Measurements from ENCODE around the gene OR6N2.

Gene OR6N2

DNA sequence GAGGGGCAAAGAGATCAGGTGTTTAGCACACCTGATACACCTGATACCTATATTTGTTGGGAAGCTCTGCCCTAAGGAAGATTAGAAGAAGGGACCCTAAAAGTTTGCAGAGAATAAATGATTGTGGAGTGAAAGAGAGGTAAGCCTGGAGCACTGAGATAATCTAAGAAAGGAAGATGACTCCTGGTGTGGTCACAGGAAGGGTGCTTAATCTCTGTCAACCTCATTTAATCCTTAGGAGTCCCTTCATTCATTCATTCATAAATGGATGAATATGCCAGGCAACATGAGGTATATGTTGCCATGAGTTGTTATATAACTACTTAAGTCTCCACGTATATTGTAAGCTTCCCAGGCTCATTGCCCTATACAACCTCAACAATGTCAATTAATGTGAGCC, 34.0 kb upstream of the OR6N2 start:
- Histone ChIP-seq H3K79me2 (ENCODE audit: control insufficient read depth, low read length) (no peaks in the 10 kb centered on the region), H3K9me3 (ENCODE audit: control insufficient read depth, insufficient read depth, low read length) (no peaks in the 10 kb centered on the region), H3K9me2 (replicated peaks; ENCODE audit: control insufficient read depth, low read length) (no peaks in the 10 kb centered on the region), H3K27me3 (ENCODE audit: control insufficient read depth, low read length) (peaks cover 5% of the 10 kb centered on the region; the same call in 1 of the 2 replicates), H3K4me2 (ENCODE audit: low read length) (no peak overlapping the region), H3F3A (ENCODE audit: control insufficient read depth, insufficient read depth) (no peaks in the 10 kb centered on the region), H3K4me1 (ENCODE audit: control insufficient read depth, low read length) (no peaks in the 10 kb centered on the region), H3K4me3 (ENCODE audit: low read length) (no peak overlapping the region), H3K36me3 (ENCODE audit: control insufficient read depth, low read length) (no peaks in the 10 kb centered on the region), H3K27ac (ENCODE audit: low read depth, low read length) (no peak overlapping the region), H4K20me1 (ENCODE audit: control insufficient read depth, insufficient read depth, low read depth, low read length) (no peaks in the 10 kb centered on the region)
- no peak for TF ChIP-seq EZH2phosphoT487 (IDR thresholded peaks at IDR 0.05; ENCODE audit: borderline replicate concordance, low read length)
- TF ChIP-seq, protein P1, sequence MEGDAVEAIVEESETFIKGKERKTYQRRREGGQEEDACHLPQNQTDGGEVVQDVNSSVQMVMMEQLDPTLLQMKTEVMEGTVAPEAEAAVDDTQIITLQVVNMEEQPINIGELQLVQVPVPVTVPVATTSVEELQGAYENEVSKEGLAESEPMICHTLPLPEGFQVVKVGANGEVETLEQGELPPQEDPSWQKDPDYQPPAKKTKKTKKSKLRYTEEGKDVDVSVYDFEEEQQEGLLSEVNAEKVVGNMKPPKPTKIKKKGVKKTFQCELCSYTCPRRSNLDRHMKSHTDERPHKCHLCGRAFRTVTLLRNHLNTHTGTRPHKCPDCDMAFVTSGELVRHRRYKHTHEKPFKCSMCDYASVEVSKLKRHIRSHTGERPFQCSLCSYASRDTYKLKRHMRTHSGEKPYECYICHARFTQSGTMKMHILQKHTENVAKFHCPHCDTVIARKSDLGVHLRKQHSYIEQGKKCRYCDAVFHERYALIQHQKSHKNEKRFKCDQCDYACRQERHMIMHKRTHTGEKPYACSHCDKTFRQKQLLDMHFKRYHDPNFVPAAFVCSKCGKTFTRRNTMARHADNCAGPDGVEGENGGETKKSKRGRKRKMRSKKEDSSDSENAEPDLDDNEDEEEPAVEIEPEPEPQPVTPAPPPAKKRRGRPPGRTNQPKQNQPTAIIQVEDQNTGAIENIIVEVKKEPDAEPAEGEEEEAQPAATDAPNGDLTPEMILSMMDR (IDR thresholded peaks at IDR 0.05; ENCODE audit: low read depth, low read length, poor library complexity, severe bottlenecking) = no peak

- no peak overlapping the region for H3K4me2 ChIP-seq (ENCODE audit: low read length)
- no peaks in the 10 kb centered on the region for H3K36me3 ChIP-seq (ENCODE audit: control insufficient read depth, low read length)
- H3K79me2 ChIP-seq (ENCODE audit: control insufficient read depth, low read length) = no peaks in the 10 kb centered on the region
- H3K27me3 ChIP-seq (ENCODE audit: control insufficient read depth, low read length) = peaks cover 2% of the 10 kb centered on the region; the same call in 1 of the 2 replicates
- no peak overlapping the region for H3K27ac ChIP-seq (ENCODE audit: low read depth, low read length)
- H3K4me3 ChIP-seq (ENCODE audit: low read length) = no peak overlapping the region
- H3K9me3 ChIP-seq (ENCODE audit: control insufficient read depth, insufficient read depth, low read length) = no peaks in the 10 kb centered on the region
- no peak for TF ChIP-seq EZH2phosphoT487 (IDR thresholded peaks at IDR 0.05; ENCODE audit: borderline replicate concordance, low read length)
- TF ChIP-seq, protein P1 (IDR thresholded peaks at IDR 0.05; ENCODE audit: low read depth, low read length, poor library complexity, severe bottlenecking) = no peak
- H3K4me1 ChIP-seq (ENCODE audit: control insufficient read depth, low read length) = no peaks in the 10 kb centered on the region
- no peaks in the 10 kb centered on the region for H4K20me1 ChIP-seq (ENCODE audit: control insufficient read depth, insufficient read depth, low read depth, low read length)
- H3F3A ChIP-seq (ENCODE audit: control insufficient read depth, insufficient read depth) = no peaks in the 10 kb centered on the region
- no peaks in the 10 kb centered on the region for H3K9me2 ChIP-seq (replicated peaks; ENCODE audit: control insufficient read depth, low read length)
Observed at GRCh38 chr1:158813164-158813563, 32.2 kb upstream of the OR6N2 start.

GRCh38 chr1:158812336-158812735, 31.3 kb upstream of the OR6N2 start:
- H3F3A ChIP-seq (ENCODE audit: control insufficient read depth, insufficient read depth) = no peaks in the 10 kb centered on the region
- H3K27me3 ChIP-seq (ENCODE audit: control insufficient read depth, low read length) = no peaks in the 10 kb centered on the region
- H3K27ac ChIP-seq (ENCODE audit: low read depth, low read length) = no peak overlapping the region
- no peaks in the 10 kb centered on the region for H4K20me1 ChIP-seq (ENCODE audit: control insufficient read depth, insufficient read depth, low read depth, low read length)
- TF ChIP-seq, protein P1 (IDR thresholded peaks at IDR 0.05; ENCODE audit: low read depth, low read length, poor library complexity, severe bottlenecking) = no peak
- TF ChIP-seq EZH2phosphoT487 (IDR thresholded peaks at IDR 0.05; ENCODE audit: borderline replicate concordance, low read length) = no peak
- no peaks in the 10 kb centered on the region for H3K9me2 ChIP-seq (replicated peaks; ENCODE audit: control insufficient read depth, low read length)
- no peaks in the 10 kb centered on the region for H3K4me1 ChIP-seq (ENCODE audit: control insufficient read depth, low read length)
- no peak overlapping the region for H3K4me2 ChIP-seq (ENCODE audit: low read length)
- no peaks in the 10 kb centered on the region for H3K79me2 ChIP-seq (ENCODE audit: control insufficient read depth, low read length)
- no peak overlapping the region for H3K4me3 ChIP-seq (ENCODE audit: low read length)
- no peaks in the 10 kb centered on the region for H3K9me3 ChIP-seq (ENCODE audit: control insufficient read depth, insufficient read depth, low read length)
- H3K36me3 ChIP-seq (ENCODE audit: control insufficient read depth, low read length) = no peaks in the 10 kb centered on the region

All from DOHH2 (cell line).